ENCODE results near the gene LYZ.

Gene LYZ

DNA sequence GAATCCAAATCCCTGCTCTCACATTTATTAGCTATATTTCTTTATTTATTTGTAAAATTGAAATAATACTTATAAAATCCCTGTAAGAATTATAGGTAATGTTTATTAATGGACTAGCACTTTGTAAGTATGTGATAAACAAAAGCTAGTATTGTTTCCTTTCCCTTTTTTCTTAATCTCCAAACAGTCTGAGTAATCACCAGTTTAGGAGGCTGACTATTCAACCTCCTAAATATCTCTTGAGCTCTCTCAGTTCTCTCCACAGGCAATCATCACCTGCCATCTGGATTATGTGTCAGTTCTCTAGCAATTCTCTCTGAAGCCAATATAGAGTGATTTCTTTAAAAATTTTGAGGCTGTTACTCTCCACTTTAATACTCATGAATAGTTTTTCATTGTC lies 9.2 kb upstream of the LYZ start:
- Histone ChIP-seq H3K27me3 (replicated peaks; ENCODE audit: insufficient read depth, low read length) (no peaks in the 10 kb centered on the region), H3K9me3 (replicated peaks; ENCODE audit: insufficient read depth, low read length) (no peaks in the 10 kb centered on the region), H4K20me1 (ENCODE audit: insufficient read depth, low read length) (no peaks in the 10 kb centered on the region), H3K27ac (ENCODE audit: low read length) (no peak overlapping the region), H3K4me2 (ENCODE audit: low read depth, low read length) (no peak overlapping the region), H2AFZ (ENCODE audit: low read length) (no peak overlapping the region), H3K9ac (ENCODE audit: low read length) (no peak overlapping the region), H3F3A (ENCODE audit: insufficient read depth, low read length) (no peaks in the 10 kb centered on the region), H3K36me3 (replicated peaks; ENCODE audit: insufficient read depth, low read length) (no peaks in the 10 kb centered on the region), H3K79me2 (ENCODE audit: low read length) (no peaks in the 10 kb centered on the region), H3K9me2 (replicated peaks; ENCODE audit: insufficient read depth, low read length) (no peaks in the 10 kb centered on the region), H3K4me1 (ENCODE audit: low read length) (no peaks in the 10 kb centered on the region), H3K4me3 (ENCODE audit: low read length) (no peak overlapping the region)
- no peak for TF ChIP-seq EZH2phosphoT487 (IDR thresholded peaks at IDR 0.05; ENCODE audit: low read length)
- TF ChIP-seq, protein P1, sequence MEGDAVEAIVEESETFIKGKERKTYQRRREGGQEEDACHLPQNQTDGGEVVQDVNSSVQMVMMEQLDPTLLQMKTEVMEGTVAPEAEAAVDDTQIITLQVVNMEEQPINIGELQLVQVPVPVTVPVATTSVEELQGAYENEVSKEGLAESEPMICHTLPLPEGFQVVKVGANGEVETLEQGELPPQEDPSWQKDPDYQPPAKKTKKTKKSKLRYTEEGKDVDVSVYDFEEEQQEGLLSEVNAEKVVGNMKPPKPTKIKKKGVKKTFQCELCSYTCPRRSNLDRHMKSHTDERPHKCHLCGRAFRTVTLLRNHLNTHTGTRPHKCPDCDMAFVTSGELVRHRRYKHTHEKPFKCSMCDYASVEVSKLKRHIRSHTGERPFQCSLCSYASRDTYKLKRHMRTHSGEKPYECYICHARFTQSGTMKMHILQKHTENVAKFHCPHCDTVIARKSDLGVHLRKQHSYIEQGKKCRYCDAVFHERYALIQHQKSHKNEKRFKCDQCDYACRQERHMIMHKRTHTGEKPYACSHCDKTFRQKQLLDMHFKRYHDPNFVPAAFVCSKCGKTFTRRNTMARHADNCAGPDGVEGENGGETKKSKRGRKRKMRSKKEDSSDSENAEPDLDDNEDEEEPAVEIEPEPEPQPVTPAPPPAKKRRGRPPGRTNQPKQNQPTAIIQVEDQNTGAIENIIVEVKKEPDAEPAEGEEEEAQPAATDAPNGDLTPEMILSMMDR (IDR thresholded peaks at IDR 0.05; ENCODE audit: low read length): no peak
- TF ChIP-seq EZH2 (optimal IDR thresholded peaks at IDR 0.05; ENCODE audit: low read depth, low read length): no peak
- DNase-seq: no peak

DNA sequence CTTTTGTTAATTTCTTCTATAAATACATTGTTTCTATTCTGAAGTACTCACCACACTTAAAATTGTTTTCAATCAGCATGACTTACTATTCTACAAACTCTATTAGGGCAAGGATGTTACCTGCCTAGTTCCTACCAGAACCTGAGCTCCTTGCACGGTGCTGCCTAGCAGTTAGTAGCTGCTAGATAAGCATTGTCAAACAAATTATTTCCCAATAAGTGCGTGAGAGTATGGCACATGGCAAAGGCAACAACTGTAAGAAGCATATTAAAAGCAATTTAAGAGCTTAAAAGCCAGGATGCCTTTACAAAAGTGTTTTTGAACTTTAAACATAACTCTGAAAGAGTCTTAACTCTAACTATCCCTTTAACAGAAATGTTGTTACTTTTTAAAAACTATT lies 8.2 kb upstream of the LYZ start:
- Histone ChIP-seq H3K9me3 (replicated peaks; ENCODE audit: insufficient read depth, low read length) (no peaks in the 10 kb centered on the region), H3K4me1 (ENCODE audit: low read length) (no peaks in the 10 kb centered on the region), H3K27me3 (replicated peaks; ENCODE audit: insufficient read depth, low read length) (no peaks in the 10 kb centered on the region), H3K9me2 (replicated peaks; ENCODE audit: insufficient read depth, low read length) (no peaks in the 10 kb centered on the region), H3K79me2 (ENCODE audit: low read length) (no peaks in the 10 kb centered on the region), H3K36me3 (replicated peaks; ENCODE audit: insufficient read depth, low read length) (no peaks in the 10 kb centered on the region), H3K4me2 (ENCODE audit: low read depth, low read length) (no peak overlapping the region), H2AFZ (ENCODE audit: low read length) (no peak overlapping the region), H4K20me1 (ENCODE audit: insufficient read depth, low read length) (no peaks in the 10 kb centered on the region), H3K27ac (ENCODE audit: low read length) (no peak overlapping the region), H3K9ac (ENCODE audit: low read length) (no peak overlapping the region), H3F3A (ENCODE audit: insufficient read depth, low read length) (no peaks in the 10 kb centered on the region), H3K4me3 (ENCODE audit: low read length) (no peak overlapping the region)
- TF ChIP-seq, protein P1 (IDR thresholded peaks at IDR 0.05; ENCODE audit: low read length): no peak
- TF ChIP-seq EZH2phosphoT487 (IDR thresholded peaks at IDR 0.05; ENCODE audit: low read length) (no peak), EZH2 (optimal IDR thresholded peaks at IDR 0.05; ENCODE audit: low read depth, low read length) (no peak)
- no peak for DNase-seq

DNA sequence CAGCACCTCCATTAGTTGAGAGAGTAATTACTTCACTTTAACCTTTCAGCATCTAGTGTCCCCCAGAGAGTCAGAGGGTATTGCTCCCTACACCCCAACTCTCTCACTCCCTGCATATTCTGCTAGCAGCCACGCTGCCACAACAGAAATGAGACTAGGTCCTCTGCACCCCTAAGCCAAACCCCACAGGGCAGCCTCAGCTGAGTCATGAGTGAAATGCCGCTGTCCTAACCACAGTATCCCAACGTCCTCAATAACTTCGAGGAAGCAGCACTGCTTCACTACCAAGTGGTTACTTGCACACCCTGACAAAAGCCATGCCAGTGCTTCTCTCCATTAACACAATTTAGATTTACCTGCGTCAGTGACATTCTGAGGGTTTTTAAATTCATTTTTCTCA lies 6.9 kb upstream of the LYZ start:
- Histone ChIP-seq H3K36me3 (replicated peaks; ENCODE audit: insufficient read depth, low read length) (no peaks in the 10 kb centered on the region), H3F3A (ENCODE audit: insufficient read depth, low read length) (no peaks in the 10 kb centered on the region), H3K9me2 (replicated peaks; ENCODE audit: insufficient read depth, low read length) (no peaks in the 10 kb centered on the region), H3K4me2 (ENCODE audit: low read depth, low read length) (no peak overlapping the region), H2AFZ (ENCODE audit: low read length) (no peak overlapping the region), H3K4me1 (ENCODE audit: low read length) (no peaks in the 10 kb centered on the region), H3K27me3 (replicated peaks; ENCODE audit: insufficient read depth, low read length) (no peaks in the 10 kb centered on the region), H4K20me1 (ENCODE audit: insufficient read depth, low read length) (no peaks in the 10 kb centered on the region), H3K9me3 (replicated peaks; ENCODE audit: insufficient read depth, low read length) (no peaks in the 10 kb centered on the region), H3K27ac (ENCODE audit: low read length) (no peak overlapping the region), H3K4me3 (ENCODE audit: low read length) (no peak overlapping the region), H3K9ac (ENCODE audit: low read length) (no peak overlapping the region), H3K79me2 (ENCODE audit: low read length) (no peaks in the 10 kb centered on the region)
- TF ChIP-seq EZH2 (optimal IDR thresholded peaks at IDR 0.05; ENCODE audit: low read depth, low read length) (no peak), EZH2phosphoT487 (IDR thresholded peaks at IDR 0.05; ENCODE audit: low read length) (no peak)
- TF ChIP-seq, protein P1 (IDR thresholded peaks at IDR 0.05; ENCODE audit: low read length): no peak
- DNase-seq: no peak

Measured in MM.1S (cell line).